Parathyroid adenoma (tissue), 2 donors: ENCODE measurements around the gene ZNF408.

ENCODE experiments used
- H2AFZ ChIP-seq: fragments of 300-600 bp; sonication (generic); one replicate; pipeline ENCODE4 v1.7.0; 2017; ENCODE audit warnings: antibody characterized with exemption, mild to moderate bottlenecking
- H3K27ac ChIP-seq: fragments of 300-600 bp; sonication (generic); one replicate; pipeline ENCODE4 v1.7.0; 2017
- H3K27me3 ChIP-seq: fragments of 300-600 bp; sonication (generic); one replicate; pipeline ENCODE4 v1.7.0; 2017; ENCODE audit warnings: low read length; ENCODE audit not compliant: control insufficient read depth, insufficient read depth
- H3K36me3 ChIP-seq: fragments of 300-600 bp; sonication (generic); one replicate; pipeline ENCODE4 v1.7.0; 2017; ENCODE audit warnings: low read length; ENCODE audit not compliant: control insufficient read depth, insufficient read depth
- H3K4me1 ChIP-seq: fragments of 300-600 bp; sonication (generic); one replicate; pipeline ENCODE4 v1.7.0; 2017; ENCODE audit warnings: control low read depth
- H3K4me2 ChIP-seq: fragments of 300-600 bp; sonication (generic); one replicate; pipeline ENCODE4 v1.7.0; 2017; ENCODE audit warnings: low read length
- H3K4me3 ChIP-seq: fragments of 300-600 bp; sonication (generic); one replicate; pipeline ENCODE4 v1.7.0; 2017; ENCODE audit warnings: low read depth, low read length
- H3K79me2 ChIP-seq: fragments of 300-600 bp; sonication (generic); one replicate; pipeline ENCODE4 v1.7.0; 2017; ENCODE audit warnings: control low read depth
- H3K9ac ChIP-seq: fragments of 300-600 bp; sonication (generic); one replicate; pipeline ENCODE4 v1.7.0; 2017; ENCODE audit warnings: mild to moderate bottlenecking
- H3K9me3 ChIP-seq: fragments of 300-600 bp; sonication (generic); one replicate; pipeline ENCODE4 v1.7.0; 2017; ENCODE audit warnings: low read length; ENCODE audit not compliant: control insufficient read depth
- TF ChIP-seq, protein P1 (sequence below): fragments of 300-600 bp; sonication (generic); IDR thresholded peaks from one replicate; pipeline ENCODE4 v1.7.0; 2017; ENCODE audit warnings: antibody characterized with exemption, mild to moderate bottlenecking
- donor health status: primary hyperparathyroidism.

Gene ZNF408

DNA sequence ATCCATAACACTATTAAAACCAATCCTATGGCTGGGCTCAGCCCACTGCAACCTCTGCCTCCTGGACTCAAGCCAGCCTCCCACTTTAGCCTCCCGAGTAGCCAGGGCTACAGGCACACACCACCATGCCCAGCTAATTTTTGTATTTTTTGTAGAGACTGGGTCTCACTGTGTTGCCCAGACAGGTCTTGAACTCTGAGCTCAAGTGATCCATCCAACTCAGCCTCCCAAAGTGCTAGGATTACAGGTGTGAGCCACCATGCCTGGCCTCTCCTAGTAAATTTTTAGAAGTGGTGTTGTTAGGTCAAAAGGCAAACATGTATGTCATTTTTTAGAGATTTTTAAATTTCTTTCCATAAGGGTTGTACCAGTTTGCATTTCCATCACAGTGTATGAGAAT, 32.4 kb downstream of the ZNF408 start:
- no peaks in the 10 kb centered on the region for H3K36me3 ChIP-seq
- no peak overlapping the region for H3K4me3 ChIP-seq
- H3K27ac ChIP-seq: no peak overlapping the region
- no peaks in the 10 kb centered on the region for H3K4me1 ChIP-seq
- no peaks in the 10 kb centered on the region for H3K9me3 ChIP-seq
- no peak overlapping the region for H3K9ac ChIP-seq
- no peaks in the 10 kb centered on the region for H3K79me2 ChIP-seq
- H3K27me3 ChIP-seq: no peaks in the 10 kb centered on the region
- TF ChIP-seq, protein P1, sequence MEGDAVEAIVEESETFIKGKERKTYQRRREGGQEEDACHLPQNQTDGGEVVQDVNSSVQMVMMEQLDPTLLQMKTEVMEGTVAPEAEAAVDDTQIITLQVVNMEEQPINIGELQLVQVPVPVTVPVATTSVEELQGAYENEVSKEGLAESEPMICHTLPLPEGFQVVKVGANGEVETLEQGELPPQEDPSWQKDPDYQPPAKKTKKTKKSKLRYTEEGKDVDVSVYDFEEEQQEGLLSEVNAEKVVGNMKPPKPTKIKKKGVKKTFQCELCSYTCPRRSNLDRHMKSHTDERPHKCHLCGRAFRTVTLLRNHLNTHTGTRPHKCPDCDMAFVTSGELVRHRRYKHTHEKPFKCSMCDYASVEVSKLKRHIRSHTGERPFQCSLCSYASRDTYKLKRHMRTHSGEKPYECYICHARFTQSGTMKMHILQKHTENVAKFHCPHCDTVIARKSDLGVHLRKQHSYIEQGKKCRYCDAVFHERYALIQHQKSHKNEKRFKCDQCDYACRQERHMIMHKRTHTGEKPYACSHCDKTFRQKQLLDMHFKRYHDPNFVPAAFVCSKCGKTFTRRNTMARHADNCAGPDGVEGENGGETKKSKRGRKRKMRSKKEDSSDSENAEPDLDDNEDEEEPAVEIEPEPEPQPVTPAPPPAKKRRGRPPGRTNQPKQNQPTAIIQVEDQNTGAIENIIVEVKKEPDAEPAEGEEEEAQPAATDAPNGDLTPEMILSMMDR: no peak
- H2AFZ ChIP-seq: no peak overlapping the region
- no peak overlapping the region for H3K4me2 ChIP-seq

DNA sequence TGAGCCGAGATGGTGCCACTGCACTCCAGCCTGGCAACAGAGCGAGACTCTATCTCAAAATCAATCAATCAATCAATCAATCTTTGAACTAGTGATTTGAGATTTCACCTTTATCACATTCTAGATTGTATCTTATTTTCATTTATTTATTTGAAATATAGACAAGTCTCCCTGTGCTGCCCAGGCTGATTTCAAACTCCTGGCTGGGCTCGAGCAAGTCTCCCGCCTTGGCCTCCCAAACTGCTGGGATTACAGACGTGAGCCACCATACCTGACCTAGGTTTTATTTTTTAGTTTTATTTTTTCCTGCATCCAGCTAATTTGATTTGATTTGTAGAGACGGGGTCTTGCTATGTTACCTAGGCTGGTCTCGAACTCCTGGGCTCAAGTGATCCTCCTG, 35.3 kb downstream of the ZNF408 start:
- H2AFZ ChIP-seq: no peak overlapping the region
- no peaks in the 10 kb centered on the region for H3K36me3 ChIP-seq
- no peaks in the 10 kb centered on the region for H3K4me1 ChIP-seq
- H3K79me2 ChIP-seq: no peaks in the 10 kb centered on the region
- H3K4me2 ChIP-seq: no peak overlapping the region
- H3K9ac ChIP-seq: no peak overlapping the region
- no peak overlapping the region for H3K27ac ChIP-seq
- TF ChIP-seq, protein P1: no peak
- H3K27me3 ChIP-seq: no peaks in the 10 kb centered on the region
- no peaks in the 10 kb centered on the region for H3K9me3 ChIP-seq
- H3K4me3 ChIP-seq: no peak overlapping the region

DNA sequence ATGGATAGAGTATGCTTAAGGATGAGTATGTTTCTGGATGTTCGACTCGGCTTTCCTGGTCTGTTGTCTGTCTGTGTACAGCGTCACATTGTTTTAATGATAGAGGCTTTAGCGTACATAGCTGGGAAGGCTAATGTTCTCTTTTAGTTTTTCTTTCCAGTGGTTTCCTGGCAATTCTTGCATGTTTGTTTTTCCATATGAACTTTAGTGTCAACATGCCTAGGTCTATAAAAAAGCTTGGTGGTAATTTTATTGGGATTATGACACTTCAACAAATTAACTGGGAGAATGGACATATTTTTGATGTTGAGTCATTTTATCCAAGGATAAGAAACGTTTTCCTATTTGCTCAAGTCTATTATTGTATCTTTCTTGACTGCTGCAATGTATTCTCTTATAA, 35.8 kb downstream of the ZNF408 start:
- H3K4me3 ChIP-seq: no peak overlapping the region
- H3K27ac ChIP-seq: no peak overlapping the region
- H3K9me3 ChIP-seq: no peaks in the 10 kb centered on the region
- H3K4me1 ChIP-seq: no peaks in the 10 kb centered on the region
- no peak overlapping the region for H3K4me2 ChIP-seq
- H2AFZ ChIP-seq: no peak overlapping the region
- no peaks in the 10 kb centered on the region for H3K79me2 ChIP-seq
- H3K27me3 ChIP-seq: no peaks in the 10 kb centered on the region
- no peak overlapping the region for H3K9ac ChIP-seq
- TF ChIP-seq, protein P1: no peak
- no peaks in the 10 kb centered on the region for H3K36me3 ChIP-seq

DNA sequence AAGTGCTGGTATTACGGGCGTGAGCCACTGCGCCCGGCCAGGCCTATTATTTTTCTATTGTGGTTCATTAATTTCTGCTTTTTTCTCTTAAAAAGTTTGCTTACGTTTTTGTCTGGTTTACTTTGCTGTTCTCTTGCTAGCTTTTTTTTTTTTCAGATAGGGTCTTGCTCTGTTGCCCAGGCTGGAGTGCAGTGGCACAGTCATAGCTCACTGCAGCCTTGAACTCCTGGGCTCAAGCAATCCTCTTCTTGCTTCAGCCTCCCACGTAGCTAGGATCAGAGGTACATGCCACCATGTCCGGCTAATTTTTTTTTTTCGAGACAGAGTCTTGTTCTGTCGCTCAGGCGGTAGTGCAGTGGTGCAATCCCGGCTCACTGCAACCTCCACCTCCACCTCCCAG, 36.9 kb downstream of the ZNF408 start:
- Histone ChIP-seq H3K4me1 (peaks cover 4% of the 10 kb centered on the region), H2AFZ (no peak overlapping the region), H3K27me3 (no peaks in the 10 kb centered on the region), H3K4me3 (no peak overlapping the region), H3K9me3 (no peaks in the 10 kb centered on the region), H3K9ac (no peak overlapping the region), H3K79me2 (no peaks in the 10 kb centered on the region), H3K27ac (no peak overlapping the region), H3K4me2 (no peak overlapping the region), H3K36me3 (no peaks in the 10 kb centered on the region)
- TF ChIP-seq, protein P1: no peak

DNA sequence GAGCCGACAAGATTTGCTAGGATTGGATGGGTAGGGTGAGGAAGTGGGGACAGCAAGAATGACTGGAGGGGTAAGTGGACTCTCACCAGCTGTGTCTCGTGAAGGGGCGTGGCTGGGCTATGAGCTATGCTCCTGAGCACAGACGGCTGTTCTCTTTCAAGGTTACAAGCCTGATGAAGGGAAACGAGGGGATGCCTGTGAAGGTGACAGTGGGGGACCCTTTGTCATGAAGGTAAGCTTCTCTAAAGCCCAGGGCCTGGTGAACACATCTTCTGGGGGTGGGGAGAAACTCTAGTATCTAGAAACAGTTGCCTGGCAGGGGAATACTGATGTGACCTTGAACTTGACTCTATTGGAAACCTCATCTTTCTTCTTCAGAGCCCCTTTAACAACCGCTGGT, 38.1 kb downstream of the ZNF408 start:
- Histone ChIP-seq H3K4me2 (no peak overlapping the region), H3K79me2 (no peaks in the 10 kb centered on the region), H3K36me3 (no peaks in the 10 kb centered on the region), H3K9me3 (no peaks in the 10 kb centered on the region), H3K27me3 (no peaks in the 10 kb centered on the region), H3K4me1 (peaks cover 4% of the 10 kb centered on the region), H3K9ac (no peak overlapping the region), H3K27ac (no peak overlapping the region), H2AFZ (no peak overlapping the region), H3K4me3 (no peak overlapping the region)
- TF ChIP-seq, protein P1: no peak
